GM23338 (cell line): ENCODE data around the gene HNRNPF.

Source experiments
- CREB1 ChIP-seq: fragments of 250-450 bp; sonication (Bioruptor Pico); IDR thresholded peaks from 2 replicates; pipeline ENCODE4 v1.5.0; 2020; ENCODE audit warnings: low read depth, mild to moderate bottlenecking, moderate library complexity
- ETS1 ChIP-seq: IDR thresholded peaks from 2 replicates; pipeline ENCODE4 v1.6.1; 2016; ENCODE audit warnings: antibody characterized with exemption
- EZH2 ChIP-seq: fragments of 200-600 bp; sonication (generic); IDR thresholded peaks from one replicate; pipeline ENCODE4 v1.8.0; 2017; ENCODE audit warnings: antibody characterized with exemption, mild to moderate bottlenecking, low read depth; ENCODE audit not compliant: unreplicated experiment
- EZH2phosphoT487 ChIP-seq: fragments of 200-600 bp; sonication (generic); IDR thresholded peaks from one replicate; pipeline ENCODE4 v1.8.1; 2018; ENCODE audit warnings: antibody characterized with exemption; ENCODE audit not compliant: unreplicated experiment
- POLR2AphosphoS5 ChIP-seq: IDR thresholded peaks from 2 replicates; pipeline ENCODE4 v1.6.1; 2016; ENCODE audit warnings: antibody characterized with exemption, low read depth
- ZNF114 ChIP-seq: fragments of 250-450 bp; sonication (Bioruptor Pico); IDR thresholded peaks from 2 replicates; pipeline ENCODE4 v1.5.0; 2020; ENCODE audit warnings: mild to moderate bottlenecking, moderate library complexity
- TF ChIP-seq, protein P1 (sequence below), 2 experiments: fragments of 200-600 bp in 1 of 2; sonication (generic) in 1 of 2; conservative IDR thresholded peaks; 2 replicates each; pipeline versions ENCODE4 v1.5.1 to v1.6.1; 2016 to 2017; ENCODE audit warnings: antibody characterized with exemption in 2 of 2, low read depth in 2 of 2, mild to moderate bottlenecking in 2 of 2, moderate library complexity in 1 of 2
- TF ChIP-seq, protein P2 (sequence below): IDR thresholded peaks from one replicate; pipeline ENCODE4 v1.6.1; 2018; ENCODE audit warnings: antibody characterized with exemption; ENCODE audit not compliant: unreplicated experiment

DNA sequence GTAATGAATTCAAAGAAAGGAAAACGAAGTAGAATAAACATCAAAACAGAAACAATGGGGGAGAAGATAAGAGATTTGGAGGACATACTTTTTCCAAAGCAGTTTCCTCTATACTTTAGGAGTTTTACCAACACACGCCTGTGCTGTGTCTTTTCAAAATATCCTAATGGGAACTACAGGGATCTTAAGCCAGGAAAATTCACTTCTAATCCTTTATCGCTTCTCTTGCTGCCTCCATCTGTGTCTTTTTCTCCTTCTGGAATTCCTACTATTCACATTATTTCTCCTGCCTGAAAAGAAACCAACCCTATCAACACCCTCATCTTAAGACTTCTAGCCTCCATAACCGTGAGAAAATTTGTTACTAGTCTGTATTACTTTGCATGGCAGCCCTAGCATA, 6.8 kb downstream of the HNRNPF start:
- TF ChIP-seq, protein P1, sequence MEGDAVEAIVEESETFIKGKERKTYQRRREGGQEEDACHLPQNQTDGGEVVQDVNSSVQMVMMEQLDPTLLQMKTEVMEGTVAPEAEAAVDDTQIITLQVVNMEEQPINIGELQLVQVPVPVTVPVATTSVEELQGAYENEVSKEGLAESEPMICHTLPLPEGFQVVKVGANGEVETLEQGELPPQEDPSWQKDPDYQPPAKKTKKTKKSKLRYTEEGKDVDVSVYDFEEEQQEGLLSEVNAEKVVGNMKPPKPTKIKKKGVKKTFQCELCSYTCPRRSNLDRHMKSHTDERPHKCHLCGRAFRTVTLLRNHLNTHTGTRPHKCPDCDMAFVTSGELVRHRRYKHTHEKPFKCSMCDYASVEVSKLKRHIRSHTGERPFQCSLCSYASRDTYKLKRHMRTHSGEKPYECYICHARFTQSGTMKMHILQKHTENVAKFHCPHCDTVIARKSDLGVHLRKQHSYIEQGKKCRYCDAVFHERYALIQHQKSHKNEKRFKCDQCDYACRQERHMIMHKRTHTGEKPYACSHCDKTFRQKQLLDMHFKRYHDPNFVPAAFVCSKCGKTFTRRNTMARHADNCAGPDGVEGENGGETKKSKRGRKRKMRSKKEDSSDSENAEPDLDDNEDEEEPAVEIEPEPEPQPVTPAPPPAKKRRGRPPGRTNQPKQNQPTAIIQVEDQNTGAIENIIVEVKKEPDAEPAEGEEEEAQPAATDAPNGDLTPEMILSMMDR (conservative IDR thresholded peaks at IDR 0.05; ENCODE audit: low read depth in 2 of 2) = no peak
- no peak for TF ChIP-seq EZH2phosphoT487
- TF ChIP-seq POLR2AphosphoS5 = no peak
- no peak for TF ChIP-seq CREB1
- TF ChIP-seq, protein P2, sequence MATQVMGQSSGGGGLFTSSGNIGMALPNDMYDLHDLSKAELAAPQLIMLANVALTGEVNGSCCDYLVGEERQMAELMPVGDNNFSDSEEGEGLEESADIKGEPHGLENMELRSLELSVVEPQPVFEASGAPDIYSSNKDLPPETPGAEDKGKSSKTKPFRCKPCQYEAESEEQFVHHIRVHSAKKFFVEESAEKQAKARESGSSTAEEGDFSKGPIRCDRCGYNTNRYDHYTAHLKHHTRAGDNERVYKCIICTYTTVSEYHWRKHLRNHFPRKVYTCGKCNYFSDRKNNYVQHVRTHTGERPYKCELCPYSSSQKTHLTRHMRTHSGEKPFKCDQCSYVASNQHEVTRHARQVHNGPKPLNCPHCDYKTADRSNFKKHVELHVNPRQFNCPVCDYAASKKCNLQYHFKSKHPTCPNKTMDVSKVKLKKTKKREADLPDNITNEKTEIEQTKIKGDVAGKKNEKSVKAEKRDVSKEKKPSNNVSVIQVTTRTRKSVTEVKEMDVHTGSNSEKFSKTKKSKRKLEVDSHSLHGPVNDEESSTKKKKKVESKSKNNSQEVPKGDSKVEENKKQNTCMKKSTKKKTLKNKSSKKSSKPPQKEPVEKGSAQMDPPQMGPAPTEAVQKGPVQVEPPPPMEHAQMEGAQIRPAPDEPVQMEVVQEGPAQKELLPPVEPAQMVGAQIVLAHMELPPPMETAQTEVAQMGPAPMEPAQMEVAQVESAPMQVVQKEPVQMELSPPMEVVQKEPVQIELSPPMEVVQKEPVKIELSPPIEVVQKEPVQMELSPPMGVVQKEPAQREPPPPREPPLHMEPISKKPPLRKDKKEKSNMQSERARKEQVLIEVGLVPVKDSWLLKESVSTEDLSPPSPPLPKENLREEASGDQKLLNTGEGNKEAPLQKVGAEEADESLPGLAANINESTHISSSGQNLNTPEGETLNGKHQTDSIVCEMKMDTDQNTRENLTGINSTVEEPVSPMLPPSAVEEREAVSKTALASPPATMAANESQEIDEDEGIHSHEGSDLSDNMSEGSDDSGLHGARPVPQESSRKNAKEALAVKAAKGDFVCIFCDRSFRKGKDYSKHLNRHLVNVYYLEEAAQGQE = no peak
- no peak for TF ChIP-seq EZH2
- no peak for TF ChIP-seq ZNF114
- TF ChIP-seq ETS1 = no peak
